SK-N-MC (cell line): ENCODE measurements around the gene ALG9.
"Not testable (repeated sequence)": the region's sequence is repeated elsewhere in the genome, so short reads cannot be mapped to it uniquely, and the experiment has no call there.

Experiments
- DNase-seq: peaks from one replicate; pipeline ENCODE4 v3.0.0-alpha.2; 2011; ENCODE audit warnings: low read depth, low spot score
- H3K27ac ChIP-seq: fragments of 200-600 bp; sonication (generic); 2 replicates; pipeline ENCODE4 v1.5.1; 2016; ENCODE audit warnings: mixed run types
- H3K36me3 ChIP-seq: fragments of 200-600 bp; sonication (generic); 2 replicates; pipeline ENCODE4 v1.6.1; 2017; ENCODE audit warnings: antibody characterized with exemption, low read length, mixed read lengths; ENCODE audit not compliant: insufficient read depth
- H3K4me3 ChIP-seq: fragments of 200-600 bp; sonication (generic); 2 replicates; pipeline ENCODE4 v1.5.1; 2016
- H3K9ac ChIP-seq: fragments of 200-600 bp; sonication (generic); 2 replicates; pipeline ENCODE4 v1.8.0; 2017; ENCODE audit warnings: mixed run types, mixed read lengths; ENCODE audit not compliant: insufficient read length
- H3K9me3 ChIP-seq: fragments of 200-600 bp; sonication (generic); 2 replicates; pipeline ENCODE4 v1.6.1; 2017; ENCODE audit warnings: low read depth, mild to moderate bottlenecking, antibody characterized with exemption, low read length, moderate library complexity, mixed read lengths
- EZH2 ChIP-seq: fragments of 200-600 bp; sonication (generic); IDR thresholded peaks from one replicate; pipeline ENCODE4 v1.6.1; 2017; ENCODE audit warnings: antibody characterized with exemption
- FOXP2 ChIP-seq: optimal IDR thresholded peaks from 2 replicates; pipeline ENCODE3; 2011; ENCODE audit warnings: mild to moderate bottlenecking, moderate library complexity; ENCODE audit not compliant: insufficient read depth; ENCODE audit errors: extremely low read length, control extremely low read depth
- POLR2AphosphoS5 ChIP-seq: IDR thresholded peaks from 2 replicates; pipeline ENCODE4 v1.6.1; 2012; ENCODE audit warnings: mild to moderate bottlenecking, low read depth, low read length, borderline replicate concordance

The ALG9 gene

GRCh38 chr11:111905411-111905810 is 34.0 kb upstream of the ALG9 start:
- TF ChIP-seq EZH2 (no peak), FOXP2 (no peak), POLR2AphosphoS5 (no peak)
- no peaks in the 10 kb centered on the region for H3K9me3 ChIP-seq
- no peak overlapping the region for H3K9ac ChIP-seq
- no peak overlapping the region for H3K27ac ChIP-seq
- DNase-seq, result no peak
- H3K36me3 ChIP-seq, result no peaks in the 10 kb centered on the region
- no peak overlapping the region for H3K4me3 ChIP-seq

- H3K4me3 ChIP-seq, result no peak overlapping the region
- no peak for DNase-seq
- H3K9me3 ChIP-seq, result no peaks in the 10 kb centered on the region
- no peak overlapping the region for H3K27ac ChIP-seq
- no peak overlapping the region for H3K9ac ChIP-seq
- H3K36me3 ChIP-seq, result no peaks in the 10 kb centered on the region
- TF ChIP-seq POLR2AphosphoS5 (no peak), EZH2 (no peak), FOXP2 (no peak)
These were observed 15.5 kb upstream of the ALG9 start for GRCh38 chr11:111886844-111887243.

- Histone ChIP-seq H3K27ac (no peak overlapping the region), H3K36me3 (no peaks in the 10 kb centered on the region), H3K9me3 (no peaks in the 10 kb centered on the region), H3K9ac (no peak overlapping the region), H3K4me3 (no peak overlapping the region)
- no peak for DNase-seq
- TF ChIP-seq FOXP2, result no peak
- no peak for TF ChIP-seq POLR2AphosphoS5
- no peak for TF ChIP-seq EZH2
These were observed 14.7 kb upstream of the ALG9 start for GRCh38 chr11:111886032-111886431.

GRCh38 chr11:111885053-111885452 is 13.7 kb upstream of the ALG9 start:
- H3K9ac ChIP-seq, H3K9me3 ChIP-seq, H3K27ac ChIP-seq, H3K36me3 ChIP-seq, H3K4me3 ChIP-seq, DNase-seq: not testable (repeated sequence)

GRCh38 chr11:111882202-111882601 is 10.8 kb upstream of the ALG9 start:
- TF ChIP-seq POLR2AphosphoS5 (no peak), FOXP2 (no peak), EZH2 (no peak)
- no peak overlapping the region for H3K4me3 ChIP-seq
- DNase-seq, result no peak

GRCh38 chr11:111879637-111879960 is 8.2 kb upstream of the ALG9 start:
- peak overlapping the region; percentile 94 for H3K4me3 ChIP-seq
- peaks cover 18% of the 10 kb centered on the region; the same call in 1 of the 2 replicates for H3K36me3 ChIP-seq
- no peak for TF ChIP-seq FOXP2
- no peak for TF ChIP-seq EZH2
- no peak for TF ChIP-seq POLR2AphosphoS5
- DNase-seq, result no peak
- H3K9me3 ChIP-seq, result no peaks in the 10 kb centered on the region
- peak overlapping the region; percentile 96 for H3K27ac ChIP-seq
- peak overlapping the region; percentile 86 for H3K9ac ChIP-seq

More at GRCh38 chr11:111882202-111882601, 10.8 kb upstream of the ALG9 start:
- H3K36me3 ChIP-seq, result no peaks in the 10 kb centered on the region
- no peaks in the 10 kb centered on the region for H3K9me3 ChIP-seq
- no peak overlapping the region for H3K27ac ChIP-seq
- H3K9ac ChIP-seq, result no peak overlapping the region

GRCh38 chr11:111878849-111879636 is 7.7 kb upstream of the ALG9 start, which contains the start of the genes CFAP68 and FDXACB1:
CFAP68 (plus strand) TSS chr11:111879541; CDS start chr11:111879561, 20 bp downstream.
FDXACB1 (minus strand) TSS chr11:111879165; CDS start chr11:111879132, 33 bp downstream.
- TF ChIP-seq EZH2 (no peak), FOXP2 (peak; percentile 58), POLR2AphosphoS5 (peak; percentile 38; the same call in 1 of the 2 replicates)
- Histone ChIP-seq H3K4me3 (peak within 1 kb of the TSS; percentile 94), H3K9ac (peak within 1 kb of the TSS; percentile 86), H3K27ac (peak within 1 kb of the TSS; percentile 96), H3K36me3 (peaks cover 18% of the 10 kb centered on the region; the same call in 1 of the 2 replicates), H3K9me3 (no peaks in the 10 kb centered on the region)
- peak; percentile 73 for DNase-seq

- Histone ChIP-seq H3K9me3 (no peaks in the 10 kb centered on the region), H3K36me3 (peaks cover 18% of the 10 kb centered on the region; the same call in 1 of the 2 replicates), H3K9ac (peak overlapping the region; percentile 86), H3K4me3 (peak overlapping the region; percentile 94), H3K27ac (peak overlapping the region; percentile 96)
- TF ChIP-seq EZH2 (no peak), POLR2AphosphoS5 (no peak), FOXP2 (no peak)
- no peak for DNase-seq
These were observed 7.0 kb upstream of the ALG9 start for GRCh38 chr11:111878385-111878848.

- H3K4me3 ChIP-seq, result peak overlapping the region; percentile 95
- DNase-seq, result no peak
- TF ChIP-seq EZH2, result no peak
- TF ChIP-seq FOXP2, result no peak
- TF ChIP-seq POLR2AphosphoS5, result no peak
- peak overlapping the region; percentile 82 for H3K9ac ChIP-seq
- peaks cover 30% of the 10 kb centered on the region for H3K36me3 ChIP-seq
- H3K9me3 ChIP-seq, result no peaks in the 10 kb centered on the region
- no peak overlapping the region for H3K27ac ChIP-seq
These were observed 346 bp upstream of the ALG9 start for GRCh38 chr11:111871693-111872161.
